ENCODE data around the gene KCNT2. TPM values are rescaled to one million over a fixed set of nuclear protein-coding genes. Genes with fewer than 3 reads are reported as not detected.

The KCNT2 gene
- total and polyA plus RNA-seq, 10 donors, result 0.04 to 1.2 (median 0.99) TPM

DNA sequence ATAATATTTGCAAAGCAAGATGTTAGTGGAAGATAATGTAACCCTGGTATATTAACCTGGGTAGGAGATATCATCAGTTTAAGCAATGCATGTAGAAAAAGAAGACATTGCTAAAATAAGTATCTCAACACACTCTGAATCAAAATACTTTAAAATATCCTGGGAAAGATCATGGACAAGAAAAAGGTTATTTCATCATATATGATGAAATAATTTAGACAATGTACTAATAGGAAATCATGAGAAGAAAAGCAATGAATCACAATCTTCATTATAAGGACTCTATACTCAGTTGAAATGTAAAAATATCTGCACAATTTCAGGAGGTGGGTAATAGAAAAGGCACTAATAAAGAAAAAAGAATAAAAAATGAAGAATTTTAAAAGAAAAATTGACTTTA is 158.8 kb downstream of the KCNT2 start:
- H3K9me3 ChIP-seq, result no peaks in the 10 kb centered on the region
- H3K4me3 ChIP-seq, result no peak overlapping the region
- no peaks in the 10 kb centered on the region for H3K4me1 ChIP-seq
- H3K27ac ChIP-seq, result no peak overlapping the region
- H3K36me3 ChIP-seq, result no peaks in the 10 kb centered on the region
- H3K27me3 ChIP-seq (replicated peaks in 1 of 7), result no peaks in the 10 kb centered on the region
- TF ChIP-seq, protein P1, sequence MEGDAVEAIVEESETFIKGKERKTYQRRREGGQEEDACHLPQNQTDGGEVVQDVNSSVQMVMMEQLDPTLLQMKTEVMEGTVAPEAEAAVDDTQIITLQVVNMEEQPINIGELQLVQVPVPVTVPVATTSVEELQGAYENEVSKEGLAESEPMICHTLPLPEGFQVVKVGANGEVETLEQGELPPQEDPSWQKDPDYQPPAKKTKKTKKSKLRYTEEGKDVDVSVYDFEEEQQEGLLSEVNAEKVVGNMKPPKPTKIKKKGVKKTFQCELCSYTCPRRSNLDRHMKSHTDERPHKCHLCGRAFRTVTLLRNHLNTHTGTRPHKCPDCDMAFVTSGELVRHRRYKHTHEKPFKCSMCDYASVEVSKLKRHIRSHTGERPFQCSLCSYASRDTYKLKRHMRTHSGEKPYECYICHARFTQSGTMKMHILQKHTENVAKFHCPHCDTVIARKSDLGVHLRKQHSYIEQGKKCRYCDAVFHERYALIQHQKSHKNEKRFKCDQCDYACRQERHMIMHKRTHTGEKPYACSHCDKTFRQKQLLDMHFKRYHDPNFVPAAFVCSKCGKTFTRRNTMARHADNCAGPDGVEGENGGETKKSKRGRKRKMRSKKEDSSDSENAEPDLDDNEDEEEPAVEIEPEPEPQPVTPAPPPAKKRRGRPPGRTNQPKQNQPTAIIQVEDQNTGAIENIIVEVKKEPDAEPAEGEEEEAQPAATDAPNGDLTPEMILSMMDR (IDR thresholded peaks at IDR 0.05 in 8 of 11, conservative IDR thresholded peaks at IDR 0.05 in 3 of 11), result no peak
- TF ChIP-seq POLR2A (IDR thresholded peaks at IDR 0.05) (no peak), POLR2AphosphoS5 (IDR thresholded peaks at IDR 0.05) (no peak)
- intact Hi-C loops (cut with DNase I; ENCODE audit: low total_unique reads), result no loop called here
- no peak for DNase-seq

DNA sequence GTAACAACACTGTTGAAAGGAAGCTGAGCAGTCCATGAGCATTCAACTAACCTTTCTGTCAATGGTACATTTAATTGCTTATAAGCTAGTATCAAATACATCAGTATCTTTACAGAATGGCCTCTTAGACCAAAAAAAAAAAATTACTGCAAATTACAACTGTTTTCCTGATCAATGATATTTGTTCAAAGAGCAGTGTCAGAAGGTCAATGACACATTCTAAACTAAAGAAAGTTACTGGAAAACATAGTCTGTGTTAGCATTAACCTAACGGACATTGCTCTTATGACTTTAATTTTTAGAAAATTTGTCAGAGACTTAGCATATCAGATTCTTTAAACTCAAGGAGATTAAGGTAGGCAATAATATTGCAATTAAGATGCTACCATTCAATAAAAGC is 162.5 kb downstream of the KCNT2 start:
- TF ChIP-seq, protein P1 (IDR thresholded peaks at IDR 0.05 in 8 of 11, conservative IDR thresholded peaks at IDR 0.05 in 3 of 11), result no peak
- TF ChIP-seq POLR2A (IDR thresholded peaks at IDR 0.05), result no peak
- TF ChIP-seq POLR2AphosphoS5 (IDR thresholded peaks at IDR 0.05), result no peak
- no peaks in the 10 kb centered on the region for H3K9me3 ChIP-seq

DNA sequence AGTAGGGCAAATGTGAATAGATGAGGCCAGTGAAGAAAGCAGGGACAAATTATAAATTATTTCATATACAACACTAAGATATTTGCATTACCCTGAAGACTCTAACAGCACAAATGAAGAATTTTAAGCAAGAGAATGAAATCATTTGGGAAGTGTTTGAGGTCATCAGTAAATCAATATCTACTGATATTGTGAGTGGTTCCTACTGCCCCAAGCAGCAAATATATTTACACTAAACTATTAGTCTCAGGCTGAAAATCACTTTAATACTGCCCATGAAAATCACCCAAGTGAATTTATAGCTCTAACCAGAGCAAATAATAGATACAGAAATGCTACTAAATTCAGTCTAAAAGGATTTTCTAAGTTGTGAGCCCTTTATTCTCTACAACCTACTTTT is 163.6 kb downstream of the KCNT2 start:
- Histone ChIP-seq H3K27ac (no peak overlapping the region), H3K4me3 (no peak overlapping the region), H3K36me3 (no peaks in the 10 kb centered on the region), H3K27me3 (replicated peaks in 1 of 7) (no peaks in the 10 kb centered on the region), H3K4me1 (no peaks in the 10 kb centered on the region), H3K9me3 (no peaks in the 10 kb centered on the region)
- TF ChIP-seq, protein P1 (IDR thresholded peaks at IDR 0.05 in 8 of 11, conservative IDR thresholded peaks at IDR 0.05 in 3 of 11), result no peak
- TF ChIP-seq POLR2A (IDR thresholded peaks at IDR 0.05) (no peak), POLR2AphosphoS5 (IDR thresholded peaks at IDR 0.05) (no peak)
- no peak for DNase-seq
- intact Hi-C loops (cut with DNase I; ENCODE audit: low total_unique reads), result no loop called here

More for the DNA sequence above, 162.5 kb downstream of the KCNT2 start:
- no peak for DNase-seq
- Histone ChIP-seq H3K4me1 (no peaks in the 10 kb centered on the region), H3K36me3 (no peaks in the 10 kb centered on the region), H3K4me3 (no peak overlapping the region), H3K27me3 (replicated peaks in 1 of 7) (no peaks in the 10 kb centered on the region), H3K27ac (no peak overlapping the region)
- WGBS, 5 donors, result 85 to 95% (median 90%) methylated on average over 1 of the region's 1 CpG
- intact Hi-C loops (cut with DNase I; ENCODE audit: low total_unique reads), result no loop called here

DNA sequence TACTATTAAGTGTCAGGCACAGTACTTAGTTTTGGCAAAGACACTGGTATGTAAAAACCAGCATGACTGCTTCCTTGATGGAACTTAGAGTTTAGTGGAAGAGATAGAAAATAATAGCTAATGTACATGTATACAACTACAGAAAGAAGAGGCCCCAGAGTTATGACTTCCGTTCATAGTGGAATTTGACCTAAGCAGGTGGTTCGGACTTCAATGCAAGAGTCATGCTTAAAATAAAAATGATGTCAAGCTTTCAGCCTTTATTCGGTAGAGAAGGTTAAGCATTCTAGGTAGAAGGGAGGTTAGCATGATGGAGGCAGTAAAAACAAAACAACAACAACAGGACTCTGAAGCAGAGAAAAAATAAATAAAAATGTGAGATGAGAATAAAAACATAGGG is 165.9 kb downstream of the KCNT2 start:
- no peaks in the 10 kb centered on the region for H3K27me3 ChIP-seq (replicated peaks in 1 of 7)
- DNase-seq, result no peak
- intact Hi-C loops (cut with DNase I; ENCODE audit: low total_unique reads), result no loop called here
- H3K27ac ChIP-seq, result no peak overlapping the region
- no peaks in the 10 kb centered on the region for H3K9me3 ChIP-seq
- TF ChIP-seq, protein P1 (IDR thresholded peaks at IDR 0.05 in 8 of 11, conservative IDR thresholded peaks at IDR 0.05 in 3 of 11), result no peak
- TF ChIP-seq POLR2A (IDR thresholded peaks at IDR 0.05), result no peak
- no peak for TF ChIP-seq POLR2AphosphoS5 (IDR thresholded peaks at IDR 0.05)
- no peaks in the 10 kb centered on the region for H3K36me3 ChIP-seq
- WGBS, 5 donors, result 90 to 96% (median 93%) methylated on average over 3 of the region's 3 CpGs
- H3K4me3 ChIP-seq, result no peak overlapping the region
- no peaks in the 10 kb centered on the region for H3K4me1 ChIP-seq

Data from spleen (tissue), 11 donors.